SJSA1 (cell line): ENCODE data around the gene RHOC. TPM values are rescaled to one million over a fixed set of nuclear protein-coding genes. Genes with fewer than 3 reads are reported as not detected.
"Not testable (repeated sequence)": the region's sequence is repeated elsewhere in the genome, so short reads cannot be mapped to it uniquely, and the experiment has no call there.

ENCODE experiments used
- DNase-seq, 2 experiments: peaks; one replicate each; pipeline ENCODE4 v3.0.0-alpha.2; 2015 to 2020; ENCODE audit warnings: low spot score in 2 of 2, low read depth in 1 of 2
- H3K27ac ChIP-seq: fragments of 250-450 bp; sonication (Bioruptor Pico); 2 replicates; pipeline ENCODE4 v1.5.1; 2020; ENCODE audit warnings: mild to moderate bottlenecking, moderate library complexity
- H3K27me3 ChIP-seq: fragments of 250-450 bp; sonication (Bioruptor Pico); replicated peaks from 2 replicates; pipeline ENCODE4 v1.5.1; 2020; ENCODE audit warnings: mild to moderate bottlenecking, moderate library complexity
- H3K36me3 ChIP-seq: fragments of 250-450 bp; sonication (Bioruptor Pico); 2 replicates; pipeline ENCODE4 v1.5.1; 2020; ENCODE audit warnings: mild to moderate bottlenecking
- H3K4me1 ChIP-seq: fragments of 250-450 bp; sonication (Bioruptor Pico); replicated peaks from 2 replicates; pipeline ENCODE4 v1.6.1; 2021; ENCODE audit warnings: mild to moderate bottlenecking
- H3K4me3 ChIP-seq: fragments of 250-450 bp; sonication (Bioruptor Pico); 2 replicates; pipeline ENCODE4 v1.5.1; 2020; ENCODE audit warnings: mild to moderate bottlenecking
- H3K9me3 ChIP-seq: fragments of 250-450 bp; sonication (Bioruptor Pico); replicated peaks from 2 replicates; pipeline ENCODE4 v1.5.1; 2020; ENCODE audit warnings: mild to moderate bottlenecking
- total RNA-seq: library from RNA; depleted of rRNA; stranded (reverse); fragments of >200 nt; shearing (Covaris generic); gene quantifications from 2 replicates; pipeline ENCODE4 v1.2.3, GENCODE V29; 2014; rRNA removed

The RHOC gene
- total RNA-seq, result 555 and 570 TPM in 2 replicates

GRCh38 chr1:112706505-112707220, at the start of gene RHOC:
RHOC (minus strand) TSS chr1:112707127; CDS start chr1:112703799, 3,328 bp downstream.
- Histone ChIP-seq H3K4me3 (peak within 1 kb of the TSS; percentile 96), H3K27ac (peak within 1 kb of the TSS; percentile 69), H3K27me3 (no peaks in the 10 kb centered on the region), H3K4me1 (peaks cover 45% of the 10 kb centered on the region), H3K9me3 (no peaks in the 10 kb centered on the region), H3K36me3 (peaks cover 35% of the 10 kb centered on the region)
- peak; percentile 54 to 67 for DNase-seq

GRCh38 chr1:112754116-112754628, 47.2 kb upstream of the RHOC start:
- H3K27me3 ChIP-seq, result no peaks in the 10 kb centered on the region
- no peak overlapping the region for H3K4me3 ChIP-seq
- H3K4me1 ChIP-seq, result no peaks in the 10 kb centered on the region
- no peaks in the 10 kb centered on the region; the same call in 1 of the 2 replicates for H3K9me3 ChIP-seq
- DNase-seq, result no peak
- H3K36me3 ChIP-seq, result no peaks in the 10 kb centered on the region
- no peak overlapping the region for H3K27ac ChIP-seq

DNA sequence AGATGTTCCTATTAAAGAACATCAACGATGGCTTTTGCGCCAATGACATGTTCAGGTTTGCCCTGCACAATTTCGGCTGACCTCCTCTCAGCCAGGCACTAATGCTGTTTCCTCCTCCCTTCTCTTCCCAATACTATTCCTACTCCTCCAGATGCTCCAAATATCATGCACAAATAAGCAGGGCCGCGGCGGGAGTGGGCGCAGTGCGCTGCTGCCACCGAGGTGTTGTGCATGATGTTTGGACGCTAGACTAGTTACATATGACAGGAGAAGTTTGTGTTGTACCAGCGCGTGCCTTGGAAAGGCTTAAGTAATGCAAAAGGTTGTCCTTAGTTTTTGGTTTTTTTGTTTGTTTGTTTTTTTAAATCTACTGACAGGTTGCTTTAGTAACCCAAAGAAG, 41.5 kb upstream of the RHOC start:
- H3K4me1 ChIP-seq, result no peaks in the 10 kb centered on the region
- no peak for DNase-seq
- no peak overlapping the region for H3K27ac ChIP-seq

DNA sequence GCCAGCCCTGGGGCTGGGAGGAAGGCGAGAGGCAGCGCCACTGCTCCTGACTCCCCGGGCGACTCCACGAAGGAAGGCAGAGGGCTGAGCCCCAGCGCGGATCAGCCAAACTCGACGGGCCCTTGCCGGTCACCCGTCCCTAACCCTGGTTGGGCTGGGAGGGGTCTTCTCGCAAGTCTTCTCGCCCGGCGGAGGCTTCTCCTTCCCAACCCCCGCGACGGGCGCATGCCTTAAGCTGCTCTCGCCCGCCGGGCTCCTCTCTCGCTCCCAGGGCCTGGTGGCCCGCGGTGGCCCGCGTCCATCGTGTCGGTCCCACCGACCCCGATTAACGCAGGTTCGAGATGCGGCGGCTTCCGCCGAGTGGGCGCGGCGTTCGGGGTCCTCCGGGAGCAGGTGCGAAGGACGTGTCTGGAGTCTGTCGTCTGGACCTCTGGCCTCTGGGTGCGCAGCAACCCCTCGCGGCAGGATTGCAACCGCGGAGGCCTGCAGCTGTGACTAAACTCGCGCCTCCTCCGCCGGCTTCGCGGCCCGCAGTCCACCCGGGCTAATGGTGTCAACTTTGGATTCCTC, 37.2 kb upstream of the RHOC start:
- Histone ChIP-seq H3K27ac (no peak overlapping the region), H3K9me3 (no peaks in the 10 kb centered on the region; the same call in 1 of the 2 replicates), H3K4me1 (no peaks in the 10 kb centered on the region), H3K36me3 (no peaks in the 10 kb centered on the region), H3K27me3 (peaks cover 20% of the 10 kb centered on the region), H3K4me3 (no peak overlapping the region)
- DNase-seq, result no peak

More for the DNA sequence above, 41.5 kb upstream of the RHOC start:
- no peak overlapping the region for H3K4me3 ChIP-seq
- H3K27me3 ChIP-seq, result peaks cover 20% of the 10 kb centered on the region
- no peaks in the 10 kb centered on the region; the same call in 1 of the 2 replicates for H3K9me3 ChIP-seq
- H3K36me3 ChIP-seq, result no peaks in the 10 kb centered on the region

GRCh38 chr1:112743174-112744008, 36.5 kb upstream of the RHOC start:
- H3K36me3 ChIP-seq, result no peaks in the 10 kb centered on the region
- no peak overlapping the region for H3K27ac ChIP-seq
- H3K4me3 ChIP-seq, result no peak overlapping the region
- no peak for DNase-seq
- H3K27me3 ChIP-seq, result peaks cover 20% of the 10 kb centered on the region
- H3K9me3 ChIP-seq, result no peaks in the 10 kb centered on the region; the same call in 1 of the 2 replicates
- H3K4me1 ChIP-seq, result no peaks in the 10 kb centered on the region

DNA sequence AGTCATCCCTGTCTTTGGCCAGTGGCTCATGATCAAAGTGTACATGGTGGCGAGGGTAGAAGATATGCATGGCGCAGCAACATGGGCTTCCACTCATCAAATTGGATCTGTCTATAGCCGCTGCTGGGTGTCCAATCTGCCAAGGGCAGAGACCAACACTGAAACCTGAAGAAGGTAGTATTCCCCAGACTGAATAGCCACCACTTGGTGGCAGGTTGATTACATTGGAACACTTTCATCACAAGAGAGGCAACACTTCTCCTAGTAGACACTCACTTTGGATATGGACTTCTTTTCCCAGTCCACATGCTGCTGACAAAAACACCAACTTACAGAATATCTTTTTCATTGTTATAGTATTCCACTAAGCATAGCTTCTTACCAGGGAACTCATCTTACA, 30.6 kb upstream of the RHOC start:
- H3K9me3 ChIP-seq, result no peaks in the 10 kb centered on the region
- no peaks in the 10 kb centered on the region for H3K27me3 ChIP-seq
- H3K4me3 ChIP-seq, result no peak overlapping the region

GRCh38 chr1:112735752-112736151, 28.8 kb upstream of the RHOC start:
- Histone ChIP-seq H3K4me3 (no peak overlapping the region), H3K9me3 (no peaks in the 10 kb centered on the region), H3K4me1 (peaks cover 9% of the 10 kb centered on the region), H3K27ac (peak overlapping the region; percentile 26), H3K27me3 (no peaks in the 10 kb centered on the region), H3K36me3 (no peaks in the 10 kb centered on the region)
- DNase-seq, result peak in 1 of 2 experiments; percentile 49

More for the DNA sequence above, 30.6 kb upstream of the RHOC start:
- H3K36me3 ChIP-seq, result no peaks in the 10 kb centered on the region
- DNase-seq, result no peak
- no peak overlapping the region for H3K27ac ChIP-seq
- H3K4me1 ChIP-seq, result peaks cover 9% of the 10 kb centered on the region

DNA sequence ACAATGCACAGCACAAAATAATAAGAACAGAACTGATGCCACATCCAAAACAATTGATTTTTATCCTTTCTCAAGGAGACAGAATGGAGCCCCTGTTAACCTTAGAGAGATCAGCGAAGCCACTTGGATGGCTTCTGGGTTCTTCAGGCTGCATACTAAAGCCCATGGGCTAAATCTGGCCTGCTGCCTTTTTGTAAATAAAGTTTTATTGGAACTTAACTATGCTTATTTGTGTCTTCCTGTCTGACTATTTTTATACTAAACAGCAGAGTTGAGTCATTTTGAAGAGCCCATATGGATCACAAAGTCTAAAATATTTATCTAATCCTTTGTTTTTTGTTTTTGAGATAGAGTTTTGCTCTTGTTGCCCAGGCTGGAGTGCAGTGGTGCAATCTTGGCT, 24.5 kb upstream of the RHOC start:
- no peak overlapping the region for H3K27ac ChIP-seq
- no peak overlapping the region for H3K4me3 ChIP-seq
- no peaks in the 10 kb centered on the region for H3K27me3 ChIP-seq
- no peaks in the 10 kb centered on the region for H3K9me3 ChIP-seq
- no peak for DNase-seq
- no peaks in the 10 kb centered on the region for H3K36me3 ChIP-seq
- H3K4me1 ChIP-seq, result peaks cover 9% of the 10 kb centered on the region

- no peaks in the 10 kb centered on the region for H3K36me3 ChIP-seq
- DNase-seq, result no peak
- H3K27ac ChIP-seq, result no peak overlapping the region
- no peaks in the 10 kb centered on the region for H3K9me3 ChIP-seq
- H3K4me1 ChIP-seq, result no peaks in the 10 kb centered on the region
- H3K27me3 ChIP-seq, result no peaks in the 10 kb centered on the region
- no peak overlapping the region for H3K4me3 ChIP-seq
Observed at GRCh38 chr1:112729909-112730308, 23.0 kb upstream of the RHOC start.

- H3K4me1 ChIP-seq, H3K27ac ChIP-seq, DNase-seq, H3K36me3 ChIP-seq, H3K9me3 ChIP-seq, H3K4me3 ChIP-seq, H3K27me3 ChIP-seq: not testable (repeated sequence)
Observed at GRCh38 chr1:112729011-112729410, 22.1 kb upstream of the RHOC start.

DNA sequence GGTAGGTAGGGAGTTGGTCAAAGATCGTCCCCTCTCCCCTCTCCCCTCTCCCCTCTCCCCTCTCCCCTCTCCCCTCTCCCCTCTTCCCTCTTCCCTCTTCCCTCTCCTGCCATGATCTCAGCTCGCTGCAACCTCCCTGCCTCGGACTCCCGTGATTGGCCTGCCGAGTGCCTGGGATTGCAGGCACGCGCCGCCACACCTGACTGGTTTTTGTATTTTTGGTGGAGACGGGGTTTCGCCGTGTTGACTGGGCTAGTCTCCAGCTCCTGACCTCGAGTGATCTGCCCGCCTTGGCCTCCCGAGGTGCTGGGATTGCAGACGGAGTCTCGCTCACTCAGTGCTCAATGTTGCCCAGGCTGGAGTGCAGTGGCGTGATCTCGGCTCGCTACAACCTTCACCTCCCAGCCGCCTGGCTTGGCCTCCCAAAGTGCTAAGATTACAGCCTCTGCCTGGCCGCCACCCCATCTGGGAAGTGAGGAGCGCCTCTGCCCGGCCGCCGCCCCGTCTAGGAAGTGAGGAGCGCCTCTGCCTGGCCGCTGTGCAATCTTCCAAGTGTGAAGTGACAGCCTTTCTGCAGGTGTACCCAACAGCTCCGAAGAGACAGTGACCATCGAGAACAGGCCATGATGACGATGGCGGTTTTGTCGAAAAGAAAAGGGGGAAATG, 21.5 kb upstream of the RHOC start:
- DNase-seq, result not testable (repeated sequence)

DNA sequence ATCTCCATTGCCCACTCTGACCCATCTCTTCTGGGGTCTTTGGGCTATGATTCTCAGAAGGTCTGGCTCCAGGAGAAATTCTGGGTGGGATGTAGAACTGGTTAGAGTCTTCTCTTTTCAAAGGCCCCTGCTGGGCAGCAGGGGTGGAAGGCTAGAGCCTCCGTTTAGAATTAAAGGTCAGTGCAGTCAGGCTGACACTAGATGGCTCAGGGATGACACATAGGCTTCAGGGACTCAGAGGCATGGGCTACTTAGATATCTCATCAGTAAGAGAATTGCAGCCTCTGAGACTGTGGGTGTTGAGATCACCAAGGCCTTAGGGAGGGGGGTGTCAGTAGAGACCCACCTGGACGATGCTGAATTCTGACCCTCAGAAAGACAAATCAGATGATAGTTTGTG, 20.8 kb upstream of the RHOC start:
- Histone ChIP-seq H3K4me3 (no peak overlapping the region), H3K4me1 (no peaks in the 10 kb centered on the region), H3K27me3 (no peaks in the 10 kb centered on the region), H3K36me3 (no peaks in the 10 kb centered on the region), H3K9me3 (no peaks in the 10 kb centered on the region), H3K27ac (no peak overlapping the region)
- DNase-seq, result no peak

More for the DNA sequence above, 21.5 kb upstream of the RHOC start:
- H3K4me1 ChIP-seq, H3K27ac ChIP-seq, H3K9me3 ChIP-seq, H3K4me3 ChIP-seq, H3K27me3 ChIP-seq, H3K36me3 ChIP-seq: not testable (repeated sequence)

DNA sequence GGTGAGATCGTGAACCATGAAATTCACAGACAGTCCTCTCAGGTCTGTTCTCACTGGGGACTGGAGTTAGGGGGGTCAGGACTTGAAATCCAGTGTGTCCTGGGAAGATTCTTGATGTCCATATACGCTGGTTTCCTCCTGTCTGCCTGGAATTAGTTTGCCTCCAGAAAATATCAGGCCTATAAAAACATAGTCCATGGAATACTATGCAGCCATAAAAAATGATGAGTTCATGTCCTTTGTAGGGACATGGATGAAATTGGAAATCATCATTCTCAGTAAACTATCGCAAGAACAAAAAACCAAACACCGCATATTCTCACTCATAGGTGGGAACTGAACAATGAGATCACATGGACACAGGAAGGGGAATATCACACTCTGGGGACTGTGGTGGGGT, 17.3 kb upstream of the RHOC start:
- DNase-seq, H3K27ac ChIP-seq, H3K9me3 ChIP-seq, H3K36me3 ChIP-seq, H3K4me3 ChIP-seq, H3K4me1 ChIP-seq, H3K27me3 ChIP-seq: not testable (repeated sequence)
